ENCODE results near the gene PLEKHA4.

Gene PLEKHA4

GRCh38 chr19:48812094-48812929 lies 56.1 kb downstream of the PLEKHA4 start:
- no peak for TF ChIP-seq CTCF (IDR thresholded peaks at IDR 0.05; ENCODE audit: low read depth, low read length, missing control alignments)
- peak overlapping the region; percentile 62 for H3K4me3 ChIP-seq (ENCODE audit: low read depth, low read length)
- no peak for DNase-seq (ENCODE audit: low read depth)

- peak overlapping the region; percentile 62 for H3K4me3 ChIP-seq (ENCODE audit: low read depth, low read length)
- DNase-seq (ENCODE audit: low read depth): no peak
- TF ChIP-seq CTCF (IDR thresholded peaks at IDR 0.05; ENCODE audit: low read depth, low read length, missing control alignments): no peak
These were observed 58.3 kb downstream of the PLEKHA4 start for GRCh38 chr19:48810151-48810550.

GRCh38 chr19:48807590-48808308 lies 60.7 kb downstream of the PLEKHA4 start:
- TF ChIP-seq CTCF (IDR thresholded peaks at IDR 0.05; ENCODE audit: low read depth, low read length, missing control alignments): no peak
- no peak overlapping the region for H3K4me3 ChIP-seq (ENCODE audit: low read depth, low read length)
- no peak for DNase-seq (ENCODE audit: low read depth)

- no peak for TF ChIP-seq CTCF (IDR thresholded peaks at IDR 0.05; ENCODE audit: low read depth, low read length, missing control alignments)
- DNase-seq (ENCODE audit: low read depth): no peak
- no peak overlapping the region for H3K4me3 ChIP-seq (ENCODE audit: low read depth, low read length)
These were observed 61.4 kb downstream of the PLEKHA4 start for GRCh38 chr19:48806818-48807589.

GRCh38 chr19:48806518-48806817 lies 61.9 kb downstream of the PLEKHA4 start:
- no peak overlapping the region for H3K4me3 ChIP-seq (ENCODE audit: low read depth, low read length)
- no peak for TF ChIP-seq CTCF (IDR thresholded peaks at IDR 0.05; ENCODE audit: low read depth, low read length, missing control alignments)
- DNase-seq (ENCODE audit: low read depth): no peak

- H3K4me3 ChIP-seq (ENCODE audit: low read depth, low read length): no peak overlapping the region
- no peak for TF ChIP-seq CTCF (IDR thresholded peaks at IDR 0.05; ENCODE audit: low read depth, low read length, missing control alignments)
- DNase-seq (ENCODE audit: low read depth): no peak
These were observed 63.0 kb downstream of the PLEKHA4 start for GRCh38 chr19:48805452-48805851.
